Right lobe of liver (tissue), 4 donors: ENCODE data around the gene RIMBP2.

Source experiments
- CTCF ChIP-seq, 4 donors: fragments of 200-600 bp in 3 of 4; fragments of 450-650 bp in 1 of 4; IDR thresholded peaks; one replicate each; pipeline versions ENCODE4 v1.5.1 to v1.8.0; 2016 to 2022; ENCODE audit warnings: antibody characterized with exemption in 4 of 4, mild to moderate bottlenecking in 2 of 4
- POLR2A ChIP-seq: fragments of 450-650 bp; IDR thresholded peaks from one replicate; pipeline ENCODE4 v1.6.1; 2017; ENCODE audit warnings: antibody characterized with exemption, mild to moderate bottlenecking
- donor health status: DM: no; HTN: no; CAD: no.
- donor health status: DM: no; HTN: no; CAD: no.
- donor health status: DM: no; HTN: yes; CAD: no.

DNA sequence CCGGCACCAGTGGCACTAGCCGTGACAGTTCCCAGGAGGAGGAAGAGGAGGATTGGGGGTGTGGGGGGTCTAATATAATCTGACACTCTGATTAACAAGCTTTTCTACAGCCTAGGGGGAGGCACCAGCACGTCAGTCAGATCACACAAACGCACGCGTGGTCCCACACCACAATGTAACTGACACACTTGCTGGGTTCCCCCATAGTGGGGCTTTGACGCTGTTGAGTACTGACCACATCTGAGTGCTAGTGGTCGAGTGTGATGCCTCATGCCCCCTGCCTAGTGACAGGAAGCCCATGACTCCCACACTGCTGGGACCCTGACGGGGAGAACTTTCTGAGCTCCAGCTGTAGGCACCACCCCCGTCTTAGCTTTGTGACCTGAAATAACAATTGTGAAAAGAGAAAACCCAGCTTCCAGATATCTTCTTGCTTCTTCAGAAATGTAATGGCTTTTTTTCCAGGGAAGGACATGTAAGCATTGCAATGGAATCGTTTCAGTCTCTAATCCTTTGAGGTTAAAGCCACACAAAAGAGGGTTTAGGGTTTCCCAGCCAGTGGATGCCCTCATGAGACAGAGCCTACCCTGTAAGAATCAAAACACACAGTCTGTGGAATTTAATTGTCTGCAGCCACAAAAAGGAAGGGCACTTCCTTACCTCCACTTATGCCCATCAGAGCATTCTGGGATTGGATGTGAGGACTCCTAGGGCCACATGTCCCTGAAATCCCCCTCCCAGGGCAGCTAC is 194.5 kb downstream of the RIMBP2 start:
- TF ChIP-seq POLR2A (no peak), CTCF (IDR thresholded peaks at IDR 0.05) (no peak)
